Fibroblast of lung (primary cell): ENCODE results near the gene CAMKMT. TPM values are rescaled to one million over a fixed set of nuclear protein-coding genes. Genes with fewer than 3 reads are reported as not detected.

Experiments
- DNase-seq, 2 donors: peaks; one replicate each; pipeline versions ENCODE4 v3.0.0 to v3.0.0-alpha.2; 2010; ENCODE audit warnings: low read depth in 2 of 2
- H2AFZ ChIP-seq: 2 replicates; pipeline ENCODE4 v1.5.1; 2012; ENCODE audit warnings: low read length, control low read depth, inconsistent platforms
- H3K27ac ChIP-seq: 2 replicates; pipeline ENCODE4 v1.5.1; 2011; ENCODE audit warnings: low read length, control low read depth; ENCODE audit not compliant: insufficient read depth
- H3K27me3 ChIP-seq: 2 replicates; pipeline ENCODE4 v1.5.1; 2011; ENCODE audit warnings: mild to moderate bottlenecking, low read length; ENCODE audit not compliant: control insufficient read depth, insufficient read depth
- H3K36me3 ChIP-seq: 2 replicates; pipeline ENCODE4 v1.5.1; 2011; ENCODE audit warnings: low read length; ENCODE audit not compliant: control insufficient read depth, insufficient read depth
- H3K4me1 ChIP-seq: 2 replicates; pipeline ENCODE4 v1.5.1; 2011; ENCODE audit warnings: low read length; ENCODE audit not compliant: control insufficient read depth, insufficient read depth; ENCODE audit errors: extremely low read depth
- H3K4me2 ChIP-seq: 2 replicates; pipeline ENCODE4 v1.5.1; 2011; ENCODE audit warnings: low read length, control low read depth; ENCODE audit not compliant: insufficient read depth; ENCODE audit errors: extremely low read depth
- H3K4me3 ChIP-seq, 4 experiments: fragments of 200-600 bp in 1 of 4; sonication (generic) in 1 of 4; replicated peaks in 1 of 4; 2 replicates each; pipeline ENCODE4 v1.5.1; 2011 to 2016; ENCODE audit warnings: low read length in 4 of 4, low read depth in 3 of 4, mild to moderate bottlenecking in 3 of 4, control low read depth in 2 of 4, inconsistent platforms in 1 of 4, mixed read lengths in 1 of 4; ENCODE audit not compliant: insufficient read depth in 1 of 4; ENCODE audit errors: control extremely low read depth in 1 of 4
- H3K79me2 ChIP-seq: 2 replicates; pipeline ENCODE4 v1.5.1; 2012; ENCODE audit warnings: mild to moderate bottlenecking, low read length, inconsistent platforms; ENCODE audit not compliant: control insufficient read depth, insufficient read depth
- H3K9ac ChIP-seq: 2 replicates; pipeline ENCODE4 v1.5.1; 2011; ENCODE audit warnings: mild to moderate bottlenecking, low read length, control low read depth; ENCODE audit not compliant: insufficient read depth
- H3K9me3 ChIP-seq: 2 replicates; pipeline ENCODE4 v1.5.1; 2012; ENCODE audit warnings: low read depth, low read length; ENCODE audit not compliant: control insufficient read depth, insufficient read depth
- H4K20me1 ChIP-seq: 2 replicates; pipeline ENCODE4 v1.5.1; 2011; ENCODE audit warnings: low read length; ENCODE audit not compliant: control insufficient read depth, insufficient read depth; ENCODE audit errors: extremely low read depth
- CTCF ChIP-seq, 2 donors: IDR thresholded peaks in 1 of 2; conservative IDR thresholded peaks in 1 of 2; 1 replicate in 1 of 2; 2 replicates in 1 of 2; pipeline ENCODE4 v1.5.1; 2011 to 2012; ENCODE audit warnings: low read length in 2 of 2, control low read depth in 1 of 2, inconsistent platforms in 1 of 2, low read depth in 1 of 2, mild to moderate bottlenecking in 1 of 2
- EZH2 ChIP-seq: IDR thresholded peaks from 2 replicates; pipeline ENCODE4 v1.5.1; 2012; ENCODE audit warnings: low read length, control low read depth, mild to moderate bottlenecking; ENCODE audit errors: missing control alignments
- polyA plus RNA-seq, 2 donors: library from polyadenylated mRNA; depleted of rRNA in 1 of 2; stranded (reverse) in 1 of 2; unstranded in 1 of 2; fragments of >200 nt; gene quantifications; 2 replicates each; pipeline ENCODE4 v1.2.1, GENCODE V29; 2011 to 2012; ENCODE audit warnings: missing spikeins in 1 of 2
- total RNA-seq: library from RNA; depleted of rRNA; stranded (reverse); fragments of >200 nt; gene quantifications from 2 replicates; pipeline ENCODE4 v1.2.1, GENCODE V29; 2014

CAMKMT gene
- total and polyA plus RNA-seq, 2 donors (not counting 1 experiment from before 2014, with no cell fraction given): 7.9 to 11.6 TPM

GRCh38 chr2:44769349-44770011 lies 407.7 kb downstream of the CAMKMT start:
- H2AFZ ChIP-seq: no peak overlapping the region
- H4K20me1 ChIP-seq: no peaks in the 10 kb centered on the region
- H3K9me3 ChIP-seq: no peaks in the 10 kb centered on the region

GRCh38 chr2:44770221-44771195 lies 408.8 kb downstream of the CAMKMT start:
- Histone ChIP-seq H3K36me3 (no peaks in the 10 kb centered on the region), H3K4me3 (no peak overlapping the region), H2AFZ (no peak overlapping the region), H3K27ac (no peak overlapping the region), H3K9me3 (no peaks in the 10 kb centered on the region), H3K4me2 (no peak overlapping the region), H3K27me3 (peaks cover 7% of the 10 kb centered on the region), H4K20me1 (no peaks in the 10 kb centered on the region), H3K9ac (no peak overlapping the region), H3K4me1 (no peaks in the 10 kb centered on the region), H3K79me2 (no peaks in the 10 kb centered on the region)
- no peak for TF ChIP-seq EZH2
- TF ChIP-seq CTCF (conservative IDR thresholded peaks at IDR 0.05 in 1 of 2, IDR thresholded peaks at IDR 0.05 in 1 of 2; ENCODE audit: low read depth in 1 of 2, low read length in 2 of 2): no peak
- no peak for DNase-seq

More at GRCh38 chr2:44769349-44770011, 407.7 kb downstream of the CAMKMT start:
- Histone ChIP-seq H3K9ac (no peak overlapping the region), H3K27me3 (peaks cover 7% of the 10 kb centered on the region), H3K4me1 (no peaks in the 10 kb centered on the region), H3K27ac (no peak overlapping the region), H3K4me2 (no peak overlapping the region), H3K79me2 (no peaks in the 10 kb centered on the region), H3K36me3 (no peaks in the 10 kb centered on the region), H3K4me3 (no peak overlapping the region)
- no peak for DNase-seq
- no peak for TF ChIP-seq EZH2
- TF ChIP-seq CTCF (conservative IDR thresholded peaks at IDR 0.05 in 1 of 2, IDR thresholded peaks at IDR 0.05 in 1 of 2; ENCODE audit: low read depth in 1 of 2, low read length in 2 of 2): no peak

GRCh38 chr2:44771522-44771921 lies 409.8 kb downstream of the CAMKMT start:
- Histone ChIP-seq H3K4me1 (no peaks in the 10 kb centered on the region), H3K4me2 (no peak overlapping the region), H3K27me3 (peaks cover 7% of the 10 kb centered on the region), H3K9ac (no peak overlapping the region), H3K4me3 (no peak overlapping the region), H3K9me3 (no peaks in the 10 kb centered on the region), H4K20me1 (no peaks in the 10 kb centered on the region), H3K36me3 (no peaks in the 10 kb centered on the region), H3K27ac (no peak overlapping the region), H3K79me2 (no peaks in the 10 kb centered on the region), H2AFZ (no peak overlapping the region)
- TF ChIP-seq EZH2: no peak
- TF ChIP-seq CTCF (conservative IDR thresholded peaks at IDR 0.05 in 1 of 2, IDR thresholded peaks at IDR 0.05 in 1 of 2; ENCODE audit: low read depth in 1 of 2, low read length in 2 of 2): no peak
- DNase-seq: no peak
